Common myeloid progenitor, CD34-positive (primary cell): ENCODE results near the gene AATK.

Experiments
- CTCF ChIA-PET: fragments of 350-600 bp; sonication (Branson Sonifier 250); formaldehyde crosslinking; loops from one replicate; lab custom pipeline; 2021; ENCODE audit warnings: antibody characterized with exemption; lab: Charles Lee
- POLR2A ChIA-PET: fragments of 350-600 bp; sonication (Branson Sonifier 250); formaldehyde crosslinking; loops from one replicate; lab custom pipeline; 2021; ENCODE audit warnings: antibody characterized with exemption; lab: Charles Lee
- DNase-seq, 3 donors: peaks; one replicate each; pipeline versions ENCODE4 v3.0.0 to v3.0.0-alpha.2; 2013
- H3K27ac ChIP-seq, 2 experiments: 1 replicate in 1 of 2; 2 replicates in 1 of 2; pipeline ENCODE4 v1.7.0; 2013; ENCODE audit warnings: inconsistent platforms in 2 of 2, low read length in 2 of 2, mild to moderate bottlenecking in 2 of 2, low read depth in 1 of 2, moderate library complexity in 1 of 2; ENCODE audit not compliant: severe bottlenecking in 2 of 2, insufficient read depth in 1 of 2, poor library complexity in 1 of 2
- H3K27me3 ChIP-seq, 5 experiments: replicated peaks in 2 of 5; 1 replicate in 3 of 5; 2 replicates in 2 of 5; pipeline versions ENCODE4 v1.6.1 to v1.7.0; 2013; ENCODE audit warnings: low read length in 4 of 5, mild to moderate bottlenecking in 2 of 5, moderate library complexity in 2 of 5, inconsistent platforms in 1 of 5; ENCODE audit not compliant: insufficient read depth in 5 of 5, control insufficient read depth in 4 of 5
- H3K36me3 ChIP-seq, 4 experiments: 1 replicate in 2 of 4; 2 replicates in 2 of 4; pipeline versions ENCODE4 v1.6.1 to v1.7.0; 2013; ENCODE audit warnings: low read length in 3 of 4, control low read depth in 1 of 4, mild to moderate bottlenecking in 1 of 4; ENCODE audit not compliant: control insufficient read depth in 4 of 4, insufficient read depth in 4 of 4
- H3K4me1 ChIP-seq, 4 experiments: 1 replicate in 3 of 4; 2 replicates in 1 of 4; pipeline versions ENCODE4 v1.6.1 to v1.7.1; 2013; ENCODE audit warnings: low read length in 3 of 4, mild to moderate bottlenecking in 3 of 4, control low read depth in 1 of 4, inconsistent platforms in 1 of 4, moderate library complexity in 1 of 4; ENCODE audit not compliant: control insufficient read depth in 4 of 4, insufficient read depth in 4 of 4; ENCODE audit errors: control extremely low read depth in 1 of 4
- H3K4me3 ChIP-seq, 7 experiments: 1 replicate in 4 of 7; 2 replicates in 3 of 7; pipeline versions ENCODE4 v1.5.1 to v1.7.0; 2013; ENCODE audit warnings: mild to moderate bottlenecking in 7 of 7, low read length in 6 of 7, moderate library complexity in 6 of 7, inconsistent platforms in 2 of 7, low read depth in 2 of 7, control low read depth in 1 of 7; ENCODE audit not compliant: insufficient read depth in 4 of 7, control insufficient read depth in 1 of 7; ENCODE audit errors: extremely low read depth in 1 of 7
- H3K9me3 ChIP-seq, 5 experiments: 1 replicate in 4 of 5; 2 replicates in 1 of 5; pipeline versions ENCODE4 v1.6.1 to v1.7.1; 2013; ENCODE audit warnings: low read length in 4 of 5, mild to moderate bottlenecking in 2 of 5, inconsistent platforms in 1 of 5, low read depth in 1 of 5, moderate library complexity in 1 of 5; ENCODE audit not compliant: control insufficient read depth in 4 of 5, insufficient read depth in 2 of 5; ENCODE audit errors: control extremely low read depth in 1 of 5
- WGBS: methylation state at CpG from one replicate; pipeline ENCODE4 v1.1.5; 2013; ENCODE audit not compliant: insufficient coverage; 5-methylcytosine and 5-hydroxymethylcytosine counted together

Gene AATK

GRCh38 chr17:81140018-81140417, 26.0 kb downstream of the AATK start:
- Histone ChIP-seq H3K4me3 (no peak overlapping the region), H3K27me3 (no peaks in the 10 kb centered on the region), H3K36me3 (no peaks in the 10 kb centered on the region), H3K4me1 (peaks cover 0 to 3% (median 1%) of the 10 kb centered on the region in 4 experiments), H3K27ac (no peak overlapping the region), H3K9me3 (no peaks in the 10 kb centered on the region)
- WGBS, result 92% methylated on average over 6 of the region's 8 CpGs
- CTCF ChIA-PET, result interaction anchor here (4.7 to 6.9 kb wide), 2 partner anchors 60 to 90 kb away, joined by 22 to 60 read pairs; no protein-coding TSS in a partner anchor
- POLR2A ChIA-PET, result no interaction called here
- DNase-seq, result no peak

- peaks cover 0 to 3% (median 1%) of the 10 kb centered on the region in 4 experiments for H3K4me1 ChIP-seq
- H3K27ac ChIP-seq, result no peak overlapping the region
- 88% methylated on average over 8 of the region's 8 CpGs for WGBS
- DNase-seq, result no peak
- H3K4me3 ChIP-seq, result no peak overlapping the region
- H3K36me3 ChIP-seq, result no peaks in the 10 kb centered on the region
- ChIA-PET CTCF (interaction anchor here (6.9 kb wide), 1 partner anchor 61 kb away, joined by 60 read pairs; no protein-coding TSS in a partner anchor), POLR2A (no interaction called here)
- no peaks in the 10 kb centered on the region for H3K27me3 ChIP-seq
- no peaks in the 10 kb centered on the region for H3K9me3 ChIP-seq
Measured at GRCh38 chr17:81139428-81139827, 26.6 kb downstream of the AATK start.

DNA sequence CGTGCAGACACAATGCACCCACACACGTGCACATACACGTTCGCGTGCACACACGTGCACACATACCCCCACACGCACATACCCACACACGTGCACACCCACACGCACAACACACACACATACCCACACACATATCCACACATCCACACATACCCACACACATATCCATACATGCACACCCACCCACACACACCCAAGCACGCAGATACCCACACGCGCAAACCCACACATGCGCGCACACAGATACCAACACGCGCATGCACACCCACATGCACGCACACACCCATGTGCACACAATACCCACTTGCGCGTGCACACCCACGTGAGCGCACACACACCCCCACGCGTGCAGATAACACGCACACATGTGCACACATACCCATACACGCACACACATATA, 27.5 kb downstream of the AATK start:
- DNase-seq, result no peak
- POLR2A ChIA-PET, result no interaction called here
- H3K27me3 ChIP-seq, result no peaks in the 10 kb centered on the region
- CTCF ChIA-PET, result interaction anchor here (6.9 kb wide), 1 partner anchor 62 kb away, joined by 60 read pairs; no protein-coding TSS in a partner anchor
- H3K4me1 ChIP-seq, result peaks cover 0 to 3% (median 1%) of the 10 kb centered on the region in 4 experiments
- no peak overlapping the region for H3K4me3 ChIP-seq
- WGBS, result 95% methylated on average over 4 of the region's 25 CpGs
- H3K9me3 ChIP-seq, result no peaks in the 10 kb centered on the region
- H3K36me3 ChIP-seq, result no peaks in the 10 kb centered on the region
- H3K27ac ChIP-seq, result no peak overlapping the region

GRCh38 chr17:81138083-81138482, 27.9 kb downstream of the AATK start:
- Histone ChIP-seq H3K4me1 (peaks cover 0 to 3% (median 1%) of the 10 kb centered on the region in 4 experiments), H3K9me3 (no peaks in the 10 kb centered on the region), H3K36me3 (no peaks in the 10 kb centered on the region), H3K4me3 (no peak overlapping the region), H3K27me3 (no peaks in the 10 kb centered on the region), H3K27ac (no peak overlapping the region)
- WGBS, result 93% methylated on average over 13 of the region's 15 CpGs
- POLR2A ChIA-PET, result no interaction called here
- CTCF ChIA-PET, result no interaction called here
- DNase-seq, result no peak

GRCh38 chr17:81137248-81137647, 28.8 kb downstream of the AATK start:
- ChIA-PET POLR2A (no interaction called here), CTCF (no interaction called here)
- no peak for DNase-seq
- H3K4me3 ChIP-seq, result no peak overlapping the region
- no peaks in the 10 kb centered on the region for H3K36me3 ChIP-seq
- H3K27me3 ChIP-seq, result no peaks in the 10 kb centered on the region
- no peak overlapping the region for H3K27ac ChIP-seq
- no peaks in the 10 kb centered on the region for H3K9me3 ChIP-seq
- H3K4me1 ChIP-seq, result peaks cover 0 to under 1% (median 0%) of the 10 kb centered on the region in 4 experiments
- 99% methylated on average over 9 of the region's 13 CpGs for WGBS

- no peaks in the 10 kb centered on the region for H3K9me3 ChIP-seq
- ChIA-PET POLR2A (no interaction called here), CTCF (interaction anchor here (0.7 kb wide), 1 partner anchor 11 kb away, joined by 3 read pairs; no protein-coding TSS in a partner anchor)
- H3K4me3 ChIP-seq, result no peak overlapping the region
- no peak overlapping the region for H3K27ac ChIP-seq
- H3K36me3 ChIP-seq, result no peaks in the 10 kb centered on the region
- DNase-seq, result no peak
- H3K4me1 ChIP-seq, result no peaks in the 10 kb centered on the region
- 88% methylated on average over 8 of the region's 8 CpGs for WGBS
- no peaks in the 10 kb centered on the region for H3K27me3 ChIP-seq
Measured at GRCh38 chr17:81136366-81136765, 29.7 kb downstream of the AATK start.

DNA sequence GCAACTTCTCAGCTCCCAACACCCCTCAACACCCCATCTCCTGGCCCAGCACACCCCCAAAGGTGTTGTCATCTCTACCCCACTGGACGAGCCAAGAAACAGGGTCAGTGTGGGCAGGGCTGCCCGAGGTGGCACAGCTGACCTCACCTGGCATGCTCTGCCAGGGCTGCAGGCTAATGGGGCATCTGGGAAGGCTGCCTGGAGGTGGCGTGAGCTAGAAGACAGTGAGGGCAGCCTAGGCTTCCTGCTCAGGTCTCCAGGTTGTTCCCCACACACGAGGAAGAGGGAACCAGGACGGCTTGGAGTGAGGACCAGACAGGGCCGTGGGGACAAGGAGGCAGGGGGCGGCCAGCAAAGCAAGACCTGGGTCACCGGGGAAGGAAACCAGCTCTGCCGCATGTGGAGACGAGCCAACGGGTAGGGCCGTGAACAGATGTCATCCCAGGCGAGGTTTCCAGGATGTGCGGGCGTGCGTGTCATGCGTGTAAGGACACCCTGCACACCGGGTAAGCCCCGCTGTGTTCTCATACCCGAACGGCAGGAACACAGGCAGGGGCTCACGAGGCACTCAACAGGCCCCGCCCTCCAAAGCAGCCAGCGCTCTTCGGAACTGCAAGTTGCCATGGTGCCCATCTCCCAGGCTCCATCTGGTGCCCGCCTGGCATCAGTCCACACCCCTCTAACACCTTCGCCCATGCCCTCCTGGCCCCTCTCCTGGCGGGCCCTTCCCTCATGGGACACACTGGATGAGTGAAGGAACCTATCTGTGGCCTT, 30.3 kb downstream of the AATK start:
- Histone ChIP-seq H3K36me3 (no peaks in the 10 kb centered on the region), H3K4me1 (no peaks in the 10 kb centered on the region), H3K9me3 (no peaks in the 10 kb centered on the region), H3K4me3 (no peak overlapping the region), H3K27me3 (no peaks in the 10 kb centered on the region), H3K27ac (no peak overlapping the region)
- 89% methylated on average over 28 of the region's 28 CpGs for WGBS
- DNase-seq, result peak in 1 of 3 donors; percentile 30
- ChIA-PET CTCF (interaction anchor here (0.7 kb wide), 1 partner anchor 10 kb away, joined by 3 read pairs; no protein-coding TSS in a partner anchor), POLR2A (interaction anchor here (0.7 kb wide), 1 partner anchor 66 kb away, joined by 3 read pairs; no protein-coding TSS in a partner anchor)
